ENCODE measurements around the gene NTN3.

Gene NTN3

GRCh38 chr16:2443555-2443954 lies 27.5 kb upstream of the NTN3 start:
- in situ Hi-C loops (cut with HindIII; ENCODE audit: low sequenced_read_pairs), result no loop called here
- DNase-seq (ENCODE audit: low read depth, low spot score), result no peak
- no peak overlapping the region for H3K4me3 ChIP-seq (ENCODE audit: low read depth, low read length)
- TF ChIP-seq CTCF (IDR thresholded peaks at IDR 0.05; ENCODE audit: low read depth, low read length), result no peak

DNA sequence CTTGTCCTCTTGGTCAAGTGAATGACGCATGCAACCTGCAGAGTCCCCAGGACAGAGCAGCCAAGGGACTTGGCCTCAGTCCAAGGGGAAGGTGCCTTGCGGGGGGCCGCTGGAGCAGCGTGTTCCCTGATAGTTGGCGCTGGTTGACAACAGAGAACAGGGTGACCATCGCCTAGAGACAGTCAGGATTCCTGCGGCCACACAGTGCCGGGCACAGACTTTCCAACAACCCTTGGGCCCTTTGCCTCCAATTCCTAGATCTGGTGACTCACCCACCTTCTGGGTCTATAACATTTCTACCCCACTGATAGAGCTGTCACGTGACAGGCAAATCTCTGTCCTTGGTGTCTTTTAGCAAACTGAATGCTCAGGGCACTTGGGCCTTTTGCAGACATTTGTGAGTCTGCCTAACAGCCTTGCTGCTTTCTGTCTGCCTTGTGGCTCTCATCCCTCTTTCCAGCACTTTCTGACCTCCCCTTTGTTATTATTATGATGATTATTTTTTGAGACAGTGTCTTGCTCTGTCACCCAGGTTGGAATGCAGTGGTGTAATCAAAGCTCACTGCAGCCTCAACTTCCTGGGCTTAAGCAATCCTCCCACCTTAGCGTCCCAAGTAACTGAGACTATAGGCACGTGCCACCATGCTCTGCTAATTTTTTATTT lies 23.0 kb upstream of the NTN3 start:
- no peak overlapping the region for H3K4me3 ChIP-seq (ENCODE audit: low read depth, low read length)
- no peak for DNase-seq (ENCODE audit: low read depth, low spot score)
- TF ChIP-seq CTCF (IDR thresholded peaks at IDR 0.05; ENCODE audit: low read depth, low read length), result no peak
- in situ Hi-C loops (cut with HindIII; ENCODE audit: low sequenced_read_pairs), result no loop called here

GRCh38 chr16:2449118-2449517 lies 22.0 kb upstream of the NTN3 start:
- no peak for DNase-seq (ENCODE audit: low read depth, low spot score)
- in situ Hi-C loops (cut with HindIII; ENCODE audit: low sequenced_read_pairs), result no loop called here
- H3K4me3 ChIP-seq (ENCODE audit: low read depth, low read length), result no peak overlapping the region
- TF ChIP-seq CTCF (IDR thresholded peaks at IDR 0.05; ENCODE audit: low read depth, low read length), result no peak

DNA sequence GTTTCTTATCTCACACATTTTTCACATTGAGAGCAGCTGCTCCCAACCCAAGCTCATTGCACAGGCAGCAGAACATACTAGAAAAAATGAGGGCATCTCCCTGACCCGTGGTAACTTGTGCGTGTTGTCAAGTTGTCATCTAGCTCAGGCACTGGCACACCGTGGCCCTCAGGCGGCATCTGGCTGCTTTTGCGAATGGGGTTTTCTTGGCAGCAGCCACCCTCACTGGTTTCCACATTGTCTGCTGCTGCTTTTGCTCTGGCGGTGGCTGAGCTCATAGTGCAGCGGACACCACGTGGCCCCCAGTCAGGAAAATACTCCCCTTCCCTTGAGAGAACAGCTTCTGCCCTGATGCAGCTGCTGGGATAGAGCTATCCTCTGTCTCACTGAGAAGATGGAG lies 20.6 kb upstream of the NTN3 start:
- in situ Hi-C loops (cut with HindIII; ENCODE audit: low sequenced_read_pairs), result no loop called here
- DNase-seq (ENCODE audit: low read depth, low spot score), result no peak
- H3K4me3 ChIP-seq (ENCODE audit: low read depth, low read length), result no peak overlapping the region
- no peak for TF ChIP-seq CTCF (IDR thresholded peaks at IDR 0.05; ENCODE audit: low read depth, low read length)

DNA sequence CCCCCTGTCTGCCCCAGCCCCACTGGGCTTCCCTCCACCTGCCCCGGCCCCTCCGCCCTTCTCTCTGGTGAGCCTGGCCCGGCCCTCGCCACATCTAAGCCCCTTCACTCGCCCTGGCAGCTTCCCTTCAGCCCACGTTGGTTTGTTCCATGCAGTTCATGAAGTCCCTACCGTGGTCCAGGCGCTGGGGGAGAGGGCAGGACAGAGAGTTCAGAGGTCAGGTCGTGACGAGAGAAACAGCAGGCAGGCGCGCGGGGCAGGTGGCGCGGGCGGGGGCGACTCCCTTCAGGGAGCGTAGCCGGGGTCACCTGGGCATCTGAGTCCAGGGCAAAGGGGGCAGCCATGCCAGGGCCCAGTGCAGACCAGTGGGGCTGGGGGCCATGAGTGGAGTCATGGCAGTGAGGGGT lies 20.1 kb upstream of the NTN3 start:
- H3K4me3 ChIP-seq (ENCODE audit: low read depth, low read length), result no peak overlapping the region
- in situ Hi-C loops (cut with HindIII; ENCODE audit: low sequenced_read_pairs), result no loop called here
- DNase-seq (ENCODE audit: low read depth, low spot score), result no peak
- TF ChIP-seq CTCF (IDR thresholded peaks at IDR 0.05; ENCODE audit: low read depth, low read length), result no peak

- in situ Hi-C loops (cut with HindIII; ENCODE audit: low sequenced_read_pairs), result no loop called here
- no peak for TF ChIP-seq CTCF (IDR thresholded peaks at IDR 0.05; ENCODE audit: low read depth, low read length)
- no peak overlapping the region for H3K4me3 ChIP-seq (ENCODE audit: low read depth, low read length)
- DNase-seq (ENCODE audit: low read depth, low spot score), result no peak
Measured at GRCh38 chr16:2451851-2452320, 19.2 kb upstream of the NTN3 start.

All from astrocyte of the spinal cord (primary cell).